ENCODE data around the gene RNF111. TPM values are rescaled to one million over a fixed set of nuclear protein-coding genes. Genes with fewer than 3 reads are reported as not detected.

RNF111 gene
- polyA plus RNA-seq, 1 donor from 2014 or later = 25.8 TPM

DNA sequence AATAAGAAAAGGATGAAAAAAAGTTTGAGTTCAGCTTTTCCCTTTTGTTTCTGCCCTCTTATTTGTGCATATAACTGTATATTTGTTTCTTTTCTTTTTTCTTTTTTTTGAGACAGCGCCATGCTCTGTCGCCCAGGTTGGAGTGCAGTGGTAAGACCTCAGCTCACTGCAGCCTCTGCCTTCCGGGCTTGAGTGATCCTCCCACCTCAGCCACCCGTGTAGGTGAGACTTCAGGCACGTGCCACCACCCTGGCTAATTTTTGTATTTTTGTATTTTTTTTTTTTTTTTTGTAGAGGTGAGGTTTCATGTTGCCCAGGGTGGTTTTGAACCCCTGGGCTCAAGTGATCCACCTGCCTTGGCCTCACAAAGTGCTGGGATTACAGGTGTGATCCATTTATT, 31.4 kb downstream of the RNF111 start:
- no peaks in the 10 kb centered on the region for H3K27me3 ChIP-seq (ENCODE audit: insufficient read depth, low read depth, low read length)
- TF ChIP-seq RAD21 (conservative IDR thresholded peaks at IDR 0.05) (no peak), TAF1 (IDR thresholded peaks at IDR 0.05; ENCODE audit: low read depth) (no peak), POLR2AphosphoS5 (IDR thresholded peaks at IDR 0.05) (no peak), MXI1 (conservative IDR thresholded peaks at IDR 0.05; ENCODE audit: poor library complexity, severe bottlenecking) (no peak), EZH2 (IDR thresholded peaks at IDR 0.05; ENCODE audit: borderline replicate concordance, insufficient read depth, low read length, poor library complexity, severe bottlenecking) (no peak), EP300 (conservative IDR thresholded peaks at IDR 0.05; ENCODE audit: poor library complexity, severe bottlenecking) (no peak), SMC3 (conservative IDR thresholded peaks at IDR 0.05; ENCODE audit: poor library complexity) (no peak)
- TF ChIP-seq, protein P1, sequence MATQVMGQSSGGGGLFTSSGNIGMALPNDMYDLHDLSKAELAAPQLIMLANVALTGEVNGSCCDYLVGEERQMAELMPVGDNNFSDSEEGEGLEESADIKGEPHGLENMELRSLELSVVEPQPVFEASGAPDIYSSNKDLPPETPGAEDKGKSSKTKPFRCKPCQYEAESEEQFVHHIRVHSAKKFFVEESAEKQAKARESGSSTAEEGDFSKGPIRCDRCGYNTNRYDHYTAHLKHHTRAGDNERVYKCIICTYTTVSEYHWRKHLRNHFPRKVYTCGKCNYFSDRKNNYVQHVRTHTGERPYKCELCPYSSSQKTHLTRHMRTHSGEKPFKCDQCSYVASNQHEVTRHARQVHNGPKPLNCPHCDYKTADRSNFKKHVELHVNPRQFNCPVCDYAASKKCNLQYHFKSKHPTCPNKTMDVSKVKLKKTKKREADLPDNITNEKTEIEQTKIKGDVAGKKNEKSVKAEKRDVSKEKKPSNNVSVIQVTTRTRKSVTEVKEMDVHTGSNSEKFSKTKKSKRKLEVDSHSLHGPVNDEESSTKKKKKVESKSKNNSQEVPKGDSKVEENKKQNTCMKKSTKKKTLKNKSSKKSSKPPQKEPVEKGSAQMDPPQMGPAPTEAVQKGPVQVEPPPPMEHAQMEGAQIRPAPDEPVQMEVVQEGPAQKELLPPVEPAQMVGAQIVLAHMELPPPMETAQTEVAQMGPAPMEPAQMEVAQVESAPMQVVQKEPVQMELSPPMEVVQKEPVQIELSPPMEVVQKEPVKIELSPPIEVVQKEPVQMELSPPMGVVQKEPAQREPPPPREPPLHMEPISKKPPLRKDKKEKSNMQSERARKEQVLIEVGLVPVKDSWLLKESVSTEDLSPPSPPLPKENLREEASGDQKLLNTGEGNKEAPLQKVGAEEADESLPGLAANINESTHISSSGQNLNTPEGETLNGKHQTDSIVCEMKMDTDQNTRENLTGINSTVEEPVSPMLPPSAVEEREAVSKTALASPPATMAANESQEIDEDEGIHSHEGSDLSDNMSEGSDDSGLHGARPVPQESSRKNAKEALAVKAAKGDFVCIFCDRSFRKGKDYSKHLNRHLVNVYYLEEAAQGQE (IDR thresholded peaks at IDR 0.05; ENCODE audit: borderline replicate concordance) = no peak
- TF ChIP-seq, protein P2, sequence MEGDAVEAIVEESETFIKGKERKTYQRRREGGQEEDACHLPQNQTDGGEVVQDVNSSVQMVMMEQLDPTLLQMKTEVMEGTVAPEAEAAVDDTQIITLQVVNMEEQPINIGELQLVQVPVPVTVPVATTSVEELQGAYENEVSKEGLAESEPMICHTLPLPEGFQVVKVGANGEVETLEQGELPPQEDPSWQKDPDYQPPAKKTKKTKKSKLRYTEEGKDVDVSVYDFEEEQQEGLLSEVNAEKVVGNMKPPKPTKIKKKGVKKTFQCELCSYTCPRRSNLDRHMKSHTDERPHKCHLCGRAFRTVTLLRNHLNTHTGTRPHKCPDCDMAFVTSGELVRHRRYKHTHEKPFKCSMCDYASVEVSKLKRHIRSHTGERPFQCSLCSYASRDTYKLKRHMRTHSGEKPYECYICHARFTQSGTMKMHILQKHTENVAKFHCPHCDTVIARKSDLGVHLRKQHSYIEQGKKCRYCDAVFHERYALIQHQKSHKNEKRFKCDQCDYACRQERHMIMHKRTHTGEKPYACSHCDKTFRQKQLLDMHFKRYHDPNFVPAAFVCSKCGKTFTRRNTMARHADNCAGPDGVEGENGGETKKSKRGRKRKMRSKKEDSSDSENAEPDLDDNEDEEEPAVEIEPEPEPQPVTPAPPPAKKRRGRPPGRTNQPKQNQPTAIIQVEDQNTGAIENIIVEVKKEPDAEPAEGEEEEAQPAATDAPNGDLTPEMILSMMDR (IDR thresholded peaks at IDR 0.05; ENCODE audit: poor library complexity, severe bottlenecking) = no peak
- H3K79me2 ChIP-seq (replicated peaks; ENCODE audit: insufficient read depth, low read length) = peaks cover 30% of the 10 kb centered on the region
- H4K20me1 ChIP-seq (ENCODE audit: insufficient read depth) = no peaks in the 10 kb centered on the region
- H3K9ac ChIP-seq (ENCODE audit: low read length) = no peak overlapping the region
- no peak overlapping the region for H3K4me2 ChIP-seq (ENCODE audit: low read length)
- H2AFZ ChIP-seq (ENCODE audit: low read depth, low read length) = no peak overlapping the region
- no peaks in the 10 kb centered on the region for H3F3A ChIP-seq (ENCODE audit: insufficient read depth, low read length, poor library complexity, severe bottlenecking)
- no peaks in the 10 kb centered on the region for H3K9me2 ChIP-seq (ENCODE audit: insufficient read depth, low read length)
- no peak overlapping the region for H3K27ac ChIP-seq (ENCODE audit: low read length)
- no peak overlapping the region for H3K4me3 ChIP-seq (ENCODE audit: low read length)
- H3K36me3 ChIP-seq (ENCODE audit: insufficient read depth, low read length) = no peaks in the 10 kb centered on the region
- H3K9me3 ChIP-seq (ENCODE audit: low read length) = no peaks in the 10 kb centered on the region

DNA sequence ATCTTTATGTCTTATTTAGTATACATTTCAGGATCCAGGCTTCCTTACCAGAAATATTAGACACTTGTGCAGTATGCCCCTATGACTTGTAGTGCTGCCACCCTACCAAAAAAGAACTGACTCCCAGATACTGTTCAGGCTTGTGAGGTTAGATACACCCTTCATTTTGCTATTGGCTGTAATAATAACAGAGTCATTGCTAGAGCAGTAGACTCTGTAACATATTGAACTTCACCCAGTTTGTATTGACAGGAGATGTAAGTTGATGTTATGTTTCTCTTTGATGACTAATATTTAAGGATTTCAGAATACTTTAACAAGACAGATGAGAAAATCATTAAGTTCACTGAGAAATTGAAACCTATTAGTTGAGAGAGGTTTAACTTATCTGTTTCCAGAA, 32.9 kb downstream of the RNF111 start:
- no peaks in the 10 kb centered on the region for H3K9me3 ChIP-seq (ENCODE audit: low read length)
- H4K20me1 ChIP-seq (ENCODE audit: insufficient read depth) = no peaks in the 10 kb centered on the region
- H3K27me3 ChIP-seq (ENCODE audit: insufficient read depth, low read depth, low read length) = no peaks in the 10 kb centered on the region
- no peak overlapping the region for H3K27ac ChIP-seq (ENCODE audit: low read length)
- no peaks in the 10 kb centered on the region for H3K9me2 ChIP-seq (ENCODE audit: insufficient read depth, low read length)
- H3K79me2 ChIP-seq (replicated peaks; ENCODE audit: insufficient read depth, low read length) = peaks cover 32% of the 10 kb centered on the region
- no peak overlapping the region for H2AFZ ChIP-seq (ENCODE audit: low read depth, low read length)
- no peak overlapping the region for H3K4me3 ChIP-seq (ENCODE audit: low read length)
- TF ChIP-seq, protein P2 (IDR thresholded peaks at IDR 0.05; ENCODE audit: poor library complexity, severe bottlenecking) = no peak
- TF ChIP-seq, protein P1 (IDR thresholded peaks at IDR 0.05; ENCODE audit: borderline replicate concordance) = no peak
- TF ChIP-seq MXI1 (conservative IDR thresholded peaks at IDR 0.05; ENCODE audit: poor library complexity, severe bottlenecking) (no peak), EZH2 (IDR thresholded peaks at IDR 0.05; ENCODE audit: borderline replicate concordance, insufficient read depth, low read length, poor library complexity, severe bottlenecking) (no peak), TAF1 (IDR thresholded peaks at IDR 0.05; ENCODE audit: low read depth) (no peak)
- no peak overlapping the region for H3K9ac ChIP-seq (ENCODE audit: low read length)
- H3K36me3 ChIP-seq (ENCODE audit: insufficient read depth, low read length) = no peaks in the 10 kb centered on the region
- H3F3A ChIP-seq (ENCODE audit: insufficient read depth, low read length, poor library complexity, severe bottlenecking) = no peaks in the 10 kb centered on the region
- no peak overlapping the region for H3K4me2 ChIP-seq (ENCODE audit: low read length)
